ENCODE results near the gene PLXNA4.

PLXNA4 gene

DNA sequence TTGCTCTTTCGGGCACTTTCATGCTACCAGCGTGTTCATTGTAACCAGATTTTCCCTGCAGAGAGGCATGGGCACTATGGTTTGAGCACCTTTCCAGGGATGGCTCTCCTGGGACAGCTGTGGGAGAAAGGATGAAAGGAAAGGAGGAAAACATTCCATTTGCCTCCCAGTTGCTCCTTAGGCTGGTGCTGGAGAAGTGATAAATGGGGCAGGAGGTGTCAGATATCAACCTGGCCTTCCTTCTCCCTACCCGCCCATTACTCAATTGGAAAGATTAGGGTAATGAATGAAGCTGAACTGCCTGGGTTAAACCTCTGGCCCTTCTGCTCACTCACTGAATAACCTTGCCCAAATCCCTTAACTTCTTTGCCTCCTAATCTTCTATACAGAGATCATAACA, 228.4 kb downstream of the PLXNA4 start:
- POLR2A ChIA-PET = no interaction called here
- TF ChIP-seq, protein P1, sequence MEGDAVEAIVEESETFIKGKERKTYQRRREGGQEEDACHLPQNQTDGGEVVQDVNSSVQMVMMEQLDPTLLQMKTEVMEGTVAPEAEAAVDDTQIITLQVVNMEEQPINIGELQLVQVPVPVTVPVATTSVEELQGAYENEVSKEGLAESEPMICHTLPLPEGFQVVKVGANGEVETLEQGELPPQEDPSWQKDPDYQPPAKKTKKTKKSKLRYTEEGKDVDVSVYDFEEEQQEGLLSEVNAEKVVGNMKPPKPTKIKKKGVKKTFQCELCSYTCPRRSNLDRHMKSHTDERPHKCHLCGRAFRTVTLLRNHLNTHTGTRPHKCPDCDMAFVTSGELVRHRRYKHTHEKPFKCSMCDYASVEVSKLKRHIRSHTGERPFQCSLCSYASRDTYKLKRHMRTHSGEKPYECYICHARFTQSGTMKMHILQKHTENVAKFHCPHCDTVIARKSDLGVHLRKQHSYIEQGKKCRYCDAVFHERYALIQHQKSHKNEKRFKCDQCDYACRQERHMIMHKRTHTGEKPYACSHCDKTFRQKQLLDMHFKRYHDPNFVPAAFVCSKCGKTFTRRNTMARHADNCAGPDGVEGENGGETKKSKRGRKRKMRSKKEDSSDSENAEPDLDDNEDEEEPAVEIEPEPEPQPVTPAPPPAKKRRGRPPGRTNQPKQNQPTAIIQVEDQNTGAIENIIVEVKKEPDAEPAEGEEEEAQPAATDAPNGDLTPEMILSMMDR (IDR thresholded peaks at IDR 0.05; ENCODE audit: control extremely low read depth, extremely low read depth, low read depth, missing control alignments) = no peak
- DNase-seq (ENCODE audit: extremely low spot score) = no peak
- CTCF ChIA-PET = interaction anchor here (2.4 kb wide), 1 partner anchor 11 kb away, joined by 9 read pairs; no protein-coding TSS in a partner anchor

DNA sequence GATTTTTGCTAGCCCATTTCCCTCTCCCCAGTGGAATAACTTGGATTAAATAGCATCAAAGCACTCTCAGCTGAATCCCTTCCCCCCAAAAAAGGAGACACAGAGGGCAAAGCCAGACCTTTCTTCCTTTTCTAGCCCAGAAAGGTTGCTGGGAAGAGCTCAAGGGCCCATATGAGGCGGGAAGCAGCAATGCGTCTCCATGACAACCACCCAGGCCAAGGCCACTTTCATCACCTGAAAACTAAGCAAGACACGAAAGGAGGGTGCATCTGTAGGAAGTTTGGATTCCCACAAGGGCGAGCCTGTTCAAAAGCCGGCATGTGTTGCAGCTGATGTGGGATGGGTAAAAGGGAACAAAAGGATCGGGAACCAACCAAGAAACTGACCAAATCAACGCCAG, 229.1 kb downstream of the PLXNA4 start:
- ChIA-PET CTCF (no interaction called here), POLR2A (no interaction called here)
- no peak for DNase-seq (ENCODE audit: extremely low spot score)
- TF ChIP-seq, protein P1 (IDR thresholded peaks at IDR 0.05; ENCODE audit: control extremely low read depth, extremely low read depth, low read depth, missing control alignments) = no peak

DNA sequence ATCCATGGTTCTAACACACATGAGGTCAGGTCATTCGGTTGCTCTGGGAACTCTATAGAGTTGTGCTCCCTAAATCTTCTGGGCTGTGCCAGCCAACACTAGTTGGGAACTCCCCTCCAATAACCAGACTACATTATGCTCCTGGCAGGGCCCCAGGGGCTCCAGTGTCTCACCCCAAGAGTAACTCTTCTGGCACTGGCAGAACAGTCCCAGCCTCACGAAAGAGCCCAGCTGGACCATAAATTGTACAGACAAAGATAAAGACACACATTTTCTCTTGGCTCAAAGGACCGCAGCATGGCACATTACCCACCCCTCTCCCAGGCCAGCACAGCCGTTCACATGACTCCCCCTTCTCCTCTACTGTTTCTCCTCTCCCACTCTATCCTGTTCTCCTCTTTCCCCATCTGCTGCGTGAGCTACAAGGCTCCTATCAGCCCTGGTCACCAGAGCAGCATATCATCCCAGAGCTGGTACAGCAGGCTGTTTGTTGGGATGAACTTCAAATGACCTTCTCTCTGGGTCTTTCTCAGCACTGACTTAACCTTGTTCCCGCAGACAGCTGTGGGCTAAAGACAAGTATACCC, 230.6 kb downstream of the PLXNA4 start:
- POLR2A ChIA-PET = no interaction called here
- TF ChIP-seq, protein P1 (IDR thresholded peaks at IDR 0.05; ENCODE audit: control extremely low read depth, extremely low read depth, low read depth, missing control alignments) = no peak
- DNase-seq (ENCODE audit: extremely low spot score) = no peak
- CTCF ChIA-PET = interaction anchor here (1.6 kb wide), 1 partner anchor 27 kb away, joined by 4 read pairs; no protein-coding TSS in a partner anchor

DNA sequence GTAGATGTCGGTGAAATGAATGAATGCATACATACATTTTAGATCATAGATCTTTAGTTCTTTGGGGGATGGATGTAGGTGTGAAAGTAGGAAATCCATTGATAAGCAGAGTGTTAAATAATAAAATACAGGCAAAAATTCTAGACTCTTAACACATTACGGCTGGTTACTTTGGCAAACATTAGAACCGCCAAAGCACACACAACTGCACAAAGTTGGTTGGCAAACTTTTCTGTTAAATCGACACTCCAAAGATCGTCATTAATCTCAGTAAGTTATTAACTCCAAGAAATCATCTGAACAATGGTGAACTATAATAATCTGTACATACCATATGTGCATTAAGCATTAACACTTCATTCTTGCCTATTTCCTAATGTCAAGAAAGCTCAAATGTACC, 231.2 kb downstream of the PLXNA4 start:
- TF ChIP-seq, protein P1 (IDR thresholded peaks at IDR 0.05; ENCODE audit: control extremely low read depth, extremely low read depth, low read depth, missing control alignments) = no peak
- POLR2A ChIA-PET = no interaction called here
- no peak for DNase-seq (ENCODE audit: extremely low spot score)
- CTCF ChIA-PET = interaction anchor here (1.6 kb wide), 1 partner anchor 27 kb away, joined by 4 read pairs; no protein-coding TSS in a partner anchor

DNA sequence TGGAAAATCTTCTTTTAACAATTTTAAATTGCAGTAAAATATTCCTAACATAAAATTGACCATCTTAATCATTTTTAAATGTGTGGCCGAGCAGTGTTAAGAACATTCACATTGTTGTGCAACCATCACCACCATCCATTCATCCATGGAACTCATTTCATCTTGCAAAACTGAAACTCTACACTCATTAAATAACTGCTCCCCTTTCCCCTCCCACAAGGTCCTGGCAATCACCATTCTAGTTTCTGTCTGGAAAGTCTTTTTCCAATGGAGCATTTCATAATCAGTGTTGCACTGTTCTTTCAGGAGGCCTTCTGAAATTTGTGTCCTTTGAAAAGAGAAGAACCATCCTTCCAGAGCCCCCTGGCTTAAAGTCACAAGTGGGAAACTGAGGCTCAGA, 233.1 kb downstream of the PLXNA4 start:
- POLR2A ChIA-PET = no interaction called here
- TF ChIP-seq, protein P1 (IDR thresholded peaks at IDR 0.05; ENCODE audit: control extremely low read depth, extremely low read depth, low read depth, missing control alignments) = no peak
- no peak for DNase-seq (ENCODE audit: extremely low spot score)
- CTCF ChIA-PET = no interaction called here

DNA sequence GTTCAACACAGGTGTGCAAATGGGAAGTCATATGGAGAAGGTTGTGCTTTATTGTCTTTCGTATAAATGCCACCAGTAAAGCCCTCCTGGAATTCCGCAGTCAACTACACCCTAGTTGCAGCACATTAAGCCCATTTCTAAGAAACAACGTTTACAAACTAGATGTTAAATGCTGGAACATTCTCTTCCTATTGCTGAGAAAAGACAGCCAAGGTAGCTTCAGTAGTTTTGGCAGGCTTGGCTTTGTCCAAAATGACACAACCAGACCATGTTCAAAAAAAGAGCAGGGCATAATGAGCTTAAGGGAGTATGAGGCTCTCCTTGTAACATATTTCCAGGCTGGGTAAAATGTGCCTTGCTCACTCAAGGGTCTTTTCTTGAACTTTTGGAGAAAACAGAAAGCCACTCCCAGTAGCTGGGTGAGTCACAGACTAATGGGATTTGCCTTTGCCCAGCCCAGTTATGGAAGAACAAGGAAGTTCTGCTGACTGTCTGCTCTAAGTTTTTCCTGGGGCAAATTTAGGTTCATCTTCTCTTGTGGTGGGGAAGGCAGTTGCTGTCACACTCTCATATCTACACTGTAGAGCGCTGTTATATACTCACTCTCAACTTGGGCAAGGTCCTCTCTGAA, 238.7 kb downstream of the PLXNA4 start:
- TF ChIP-seq, protein P1 (IDR thresholded peaks at IDR 0.05; ENCODE audit: control extremely low read depth, extremely low read depth, low read depth, missing control alignments) = no peak
- ChIA-PET CTCF (interaction anchor here (0.9 to 3.1 kb wide), 4 partner anchors 11 to 1097 kb away, joined by 3 to 13 read pairs (median 6); no protein-coding TSS in a partner anchor), POLR2A (no interaction called here)
- DNase-seq (ENCODE audit: extremely low spot score) = no peak
